OCI-LY1 (cell line): ENCODE results near the gene PACRG.

Source experiments
- EZH2 ChIP-seq: fragments of 200-600 bp; sonication (generic), shearing (Covaris generic); IDR thresholded peaks from 2 replicates; pipeline ENCODE4 v1.8.0; 2017; ENCODE audit warnings: borderline replicate concordance, mixed run types, mild to moderate bottlenecking, antibody characterized with exemption, low read length, moderate library complexity, mixed read lengths
- TF ChIP-seq, protein P1 (sequence below): fragments of 200-600 bp; sonication (generic), shearing (Covaris generic); IDR thresholded peaks from 2 replicates; pipeline ENCODE4 v1.5.1; 2017; ENCODE audit warnings: mild to moderate bottlenecking, antibody characterized with exemption, low read length, moderate library complexity, mixed read lengths

GRCh38 chr6:163264662-163265035 is 536.9 kb downstream of the PACRG start:
- TF ChIP-seq, protein P1, sequence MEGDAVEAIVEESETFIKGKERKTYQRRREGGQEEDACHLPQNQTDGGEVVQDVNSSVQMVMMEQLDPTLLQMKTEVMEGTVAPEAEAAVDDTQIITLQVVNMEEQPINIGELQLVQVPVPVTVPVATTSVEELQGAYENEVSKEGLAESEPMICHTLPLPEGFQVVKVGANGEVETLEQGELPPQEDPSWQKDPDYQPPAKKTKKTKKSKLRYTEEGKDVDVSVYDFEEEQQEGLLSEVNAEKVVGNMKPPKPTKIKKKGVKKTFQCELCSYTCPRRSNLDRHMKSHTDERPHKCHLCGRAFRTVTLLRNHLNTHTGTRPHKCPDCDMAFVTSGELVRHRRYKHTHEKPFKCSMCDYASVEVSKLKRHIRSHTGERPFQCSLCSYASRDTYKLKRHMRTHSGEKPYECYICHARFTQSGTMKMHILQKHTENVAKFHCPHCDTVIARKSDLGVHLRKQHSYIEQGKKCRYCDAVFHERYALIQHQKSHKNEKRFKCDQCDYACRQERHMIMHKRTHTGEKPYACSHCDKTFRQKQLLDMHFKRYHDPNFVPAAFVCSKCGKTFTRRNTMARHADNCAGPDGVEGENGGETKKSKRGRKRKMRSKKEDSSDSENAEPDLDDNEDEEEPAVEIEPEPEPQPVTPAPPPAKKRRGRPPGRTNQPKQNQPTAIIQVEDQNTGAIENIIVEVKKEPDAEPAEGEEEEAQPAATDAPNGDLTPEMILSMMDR, result no peak
- TF ChIP-seq EZH2, result no peak
